Lung (tissue), 12 donors: ENCODE results near the gene CFAP74. TPM values are rescaled to one million over a fixed set of nuclear protein-coding genes. Genes with fewer than 3 reads are reported as not detected.

ENCODE experiments used
- ATAC-seq: fragments of 200-7000 bp; cut with Tn5 transposase; one replicate; pipeline ENCODE4 v1.9.1; 2020; ENCODE audit warnings: moderate number of reproducible peaks; ENCODE audit not compliant: insufficient read depth, low FRiP score
- DNase-seq, 3 donors: peaks; one replicate each; pipeline ENCODE4 v3.0.0-alpha.2; 2013 to 2017
- H3K27ac ChIP-seq, 2 donors: one replicate each; pipeline ENCODE4 v1.5.1; 2013; ENCODE audit warnings: mild to moderate bottlenecking in 2 of 2, moderate library complexity in 2 of 2, control low read depth in 1 of 2, inconsistent platforms in 1 of 2, low read depth in 1 of 2, low read length in 1 of 2
- H3K27me3 ChIP-seq, 3 donors: one replicate each; pipeline ENCODE4 v1.5.1; 2013; ENCODE audit warnings: low read length in 2 of 3; ENCODE audit not compliant: control insufficient read depth in 3 of 3, insufficient read depth in 3 of 3
- H3K36me3 ChIP-seq, 4 donors: one replicate each; pipeline ENCODE4 v1.5.1; 2013; ENCODE audit warnings: low read length in 4 of 4, mild to moderate bottlenecking in 1 of 4, moderate library complexity in 1 of 4; ENCODE audit not compliant: control insufficient read depth in 4 of 4, insufficient read depth in 4 of 4
- H3K4me1 ChIP-seq, 5 donors: one replicate each; pipeline ENCODE4 v1.5.1; 2013; ENCODE audit warnings: low read length in 5 of 5, mild to moderate bottlenecking in 2 of 5, moderate library complexity in 1 of 5; ENCODE audit not compliant: control insufficient read depth in 5 of 5, insufficient read depth in 5 of 5
- H3K4me3 ChIP-seq: one replicate; pipeline ENCODE4 v1.5.1; 2013; ENCODE audit warnings: mild to moderate bottlenecking, control low read depth, moderate library complexity
- H3K9ac ChIP-seq, 2 donors: one replicate each; pipeline ENCODE4 v1.5.1; 2013; ENCODE audit warnings: low read length in 2 of 2, control low read depth in 1 of 2; ENCODE audit not compliant: insufficient read depth in 1 of 2
- H3K9me3 ChIP-seq, 4 donors: one replicate each; pipeline ENCODE4 v1.5.1; 2013; ENCODE audit warnings: low read length in 3 of 4, mild to moderate bottlenecking in 1 of 4, moderate library complexity in 1 of 4; ENCODE audit not compliant: control insufficient read depth in 4 of 4, insufficient read depth in 3 of 4
- WGBS, 2 donors: extraction: QIAGEN DNeasy Blood & Tissue Kit; methylation state at CpG; one replicate each; pipeline ENCODE4 v1.1.7; 2013; 5-methylcytosine and 5-hydroxymethylcytosine counted together
- polyA plus RNA-seq, 2 donors: library from polyadenylated mRNA; stranded (reverse); fragments of 200-250 nt; gene quantifications; one replicate each; pipeline ENCODE4 v1.2.1, GENCODE V29; 2013
- total RNA-seq, 2 donors: library from RNA; depleted of rRNA in 1 of 2; stranded (reverse); fragments of >200 nt in 1 of 2; gene quantifications; one replicate each; pipeline ENCODE4 v1.2.1, GENCODE V29; 2014 to 2021
- TF ChIP-seq, protein P1 (sequence below): IDR thresholded peaks from 2 replicates; pipeline ENCODE4 v1.5.1; 2012; ENCODE audit warnings: mild to moderate bottlenecking; ENCODE audit errors: control extremely low read depth, extremely low read depth
- donor health status: control.
- donor health status: control.
- donor health status: Bipolar disorder and iron deficiency.
- donor health status: healthy.
- donor health status: DM: yes; HTN: yes; CAD: no.

The CFAP74 gene
- total and polyA plus RNA-seq, 4 donors, result 3.1 to 20.8 (median 5.3) TPM

- Histone ChIP-seq H3K9me3 (peaks cover 0 to 12% (median 0%) of the 10 kb centered on the region in 4 donors), H3K4me3 (no peak overlapping the region), H3K27me3 (no peaks in the 10 kb centered on the region), H3K4me1 (no peaks in the 10 kb centered on the region), H3K27ac (no peak overlapping the region), H3K9ac (no peak overlapping the region), H3K36me3 (no peaks in the 10 kb centered on the region)
- TF ChIP-seq, protein P1, sequence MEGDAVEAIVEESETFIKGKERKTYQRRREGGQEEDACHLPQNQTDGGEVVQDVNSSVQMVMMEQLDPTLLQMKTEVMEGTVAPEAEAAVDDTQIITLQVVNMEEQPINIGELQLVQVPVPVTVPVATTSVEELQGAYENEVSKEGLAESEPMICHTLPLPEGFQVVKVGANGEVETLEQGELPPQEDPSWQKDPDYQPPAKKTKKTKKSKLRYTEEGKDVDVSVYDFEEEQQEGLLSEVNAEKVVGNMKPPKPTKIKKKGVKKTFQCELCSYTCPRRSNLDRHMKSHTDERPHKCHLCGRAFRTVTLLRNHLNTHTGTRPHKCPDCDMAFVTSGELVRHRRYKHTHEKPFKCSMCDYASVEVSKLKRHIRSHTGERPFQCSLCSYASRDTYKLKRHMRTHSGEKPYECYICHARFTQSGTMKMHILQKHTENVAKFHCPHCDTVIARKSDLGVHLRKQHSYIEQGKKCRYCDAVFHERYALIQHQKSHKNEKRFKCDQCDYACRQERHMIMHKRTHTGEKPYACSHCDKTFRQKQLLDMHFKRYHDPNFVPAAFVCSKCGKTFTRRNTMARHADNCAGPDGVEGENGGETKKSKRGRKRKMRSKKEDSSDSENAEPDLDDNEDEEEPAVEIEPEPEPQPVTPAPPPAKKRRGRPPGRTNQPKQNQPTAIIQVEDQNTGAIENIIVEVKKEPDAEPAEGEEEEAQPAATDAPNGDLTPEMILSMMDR, result no peak
- whole genome bisulfite sequencing, 2 donors, result 82 to 84% methylated on average over 18 of the region's 18 CpGs
- no peak for ATAC-seq
- no peak for DNase-seq
Observed at GRCh38 chr1:2037314-2037979, 33.9 kb upstream of the CFAP74 start.

DNA sequence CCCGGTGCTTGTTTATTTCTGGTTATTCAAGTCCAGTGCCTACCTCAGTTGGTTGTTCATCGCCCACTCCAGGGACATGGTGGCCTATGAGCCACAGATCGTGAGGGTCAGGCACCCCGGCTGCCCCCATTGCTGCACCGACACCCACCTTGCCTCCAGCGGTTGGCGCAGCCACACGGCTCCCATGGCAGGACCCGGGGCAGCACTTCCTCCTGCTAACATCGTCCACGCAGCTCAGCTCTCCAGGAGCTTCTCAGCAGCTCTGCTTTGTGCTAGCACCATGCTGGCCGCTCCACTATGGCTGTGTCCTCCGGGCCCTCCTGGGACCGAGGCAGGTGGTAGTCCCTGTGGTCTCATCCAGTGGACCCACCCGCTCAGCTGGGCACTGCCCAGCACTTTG is 32.7 kb upstream of the CFAP74 start:
- Histone ChIP-seq H3K27ac (no peak overlapping the region), H3K4me1 (no peaks in the 10 kb centered on the region), H3K27me3 (no peaks in the 10 kb centered on the region), H3K9ac (no peak overlapping the region), H3K36me3 (no peaks in the 10 kb centered on the region), H3K9me3 (peaks cover 0 to 12% (median 0%) of the 10 kb centered on the region in 4 donors), H3K4me3 (no peak overlapping the region)
- TF ChIP-seq, protein P1, result no peak
- DNase-seq, result no peak
- no peak for ATAC-seq
- WGBS, 2 donors, result 79 to 86% methylated on average over 15 of the region's 15 CpGs

DNA sequence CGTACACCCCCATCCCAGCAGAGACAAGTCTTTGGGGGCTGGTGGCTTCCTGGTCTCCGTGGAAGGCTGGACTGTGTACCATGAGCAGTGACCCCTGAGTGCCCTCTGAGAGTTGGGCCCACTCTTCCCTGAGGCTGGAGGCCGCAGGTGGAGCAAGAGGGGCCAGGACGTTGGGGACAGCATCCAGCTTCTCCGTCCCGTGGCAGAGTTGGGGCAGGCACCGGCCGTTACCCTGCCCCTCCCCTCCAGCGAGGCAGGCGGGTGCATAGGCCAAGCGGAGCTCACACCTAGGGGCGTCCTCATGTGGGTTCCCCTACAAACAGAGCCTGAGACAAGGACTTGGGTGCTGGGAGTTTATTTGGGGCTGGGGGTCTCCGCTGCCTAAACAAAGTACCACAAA is 29.6 kb upstream of the CFAP74 start:
- WGBS, 2 donors, result 77 to 88% methylated on average over 13 of the region's 13 CpGs
- TF ChIP-seq, protein P1, result no peak
- Histone ChIP-seq H3K27ac (no peak overlapping the region), H3K36me3 (no peaks in the 10 kb centered on the region), H3K4me3 (no peak overlapping the region), H3K9ac (no peak overlapping the region), H3K27me3 (no peaks in the 10 kb centered on the region), H3K4me1 (no peaks in the 10 kb centered on the region), H3K9me3 (peaks cover 0 to 6% (median 0%) of the 10 kb centered on the region in 4 donors)
- no peak for DNase-seq
- ATAC-seq, result no peak

GRCh38 chr1:2032737-2033136 is 29.2 kb upstream of the CFAP74 start:
- Histone ChIP-seq H3K36me3 (no peaks in the 10 kb centered on the region), H3K4me1 (no peaks in the 10 kb centered on the region), H3K27ac (no peak overlapping the region), H3K27me3 (no peaks in the 10 kb centered on the region), H3K9me3 (peaks cover 0 to 2% (median 0%) of the 10 kb centered on the region in 4 donors), H3K4me3 (no peak overlapping the region), H3K9ac (no peak overlapping the region)
- ATAC-seq (no peak), DNase-seq (no peak)
- TF ChIP-seq, protein P1, result no peak
- 80 to 88% methylated on average over 14 of the region's 14 CpGs for WGBS, 2 donors
